Liver (tissue), 3 donors: Measurements from ENCODE around the gene TRIM22.

ENCODE experiments used
- CTCF ChIP-seq: fragments of 150-350 bp; IDR thresholded peaks from 2 replicates; pipeline ENCODE4 v1.5.1; 2017; ENCODE audit warnings: improper control_type of control experiment, low read depth, low read length; ENCODE audit not compliant: missing input control
- EGR1 ChIP-seq, 2 donors: IDR thresholded peaks; 2 replicates each; pipeline ENCODE4 v1.6.1; 2016 to 2018; ENCODE audit warnings: antibody characterized with exemption in 2 of 2, low read depth in 2 of 2
- FOXA1 ChIP-seq: IDR thresholded peaks from 2 replicates; pipeline ENCODE4 v1.6.1; 2016; ENCODE audit warnings: antibody characterized with exemption
- HNF4G ChIP-seq: IDR thresholded peaks from 2 replicates; pipeline ENCODE4 v1.6.1; 2016; ENCODE audit warnings: antibody characterized with exemption
- JUND ChIP-seq, 2 donors: IDR thresholded peaks; 2 replicates each; pipeline ENCODE4 v1.6.1; 2016; ENCODE audit warnings: antibody characterized with exemption in 2 of 2
- RAD21 ChIP-seq, 2 donors: IDR thresholded peaks; 2 replicates each; pipeline ENCODE4 v1.6.1; 2016; ENCODE audit warnings: antibody characterized with exemption in 2 of 2, mild to moderate bottlenecking in 2 of 2
- SP1 ChIP-seq: IDR thresholded peaks from 2 replicates; pipeline ENCODE4 v1.6.1; 2018; ENCODE audit warnings: antibody characterized with exemption, mild to moderate bottlenecking
- TAF1 ChIP-seq: conservative IDR thresholded peaks from 2 replicates; pipeline ENCODE4 v1.6.1; 2016; ENCODE audit warnings: antibody characterized with exemption, mild to moderate bottlenecking
- YY1 ChIP-seq: IDR thresholded peaks from 2 replicates; pipeline ENCODE4 v1.6.1; 2016; ENCODE audit warnings: antibody characterized with exemption, mild to moderate bottlenecking
- donor health status: healthy.
- donor health status: healthy.

DNA sequence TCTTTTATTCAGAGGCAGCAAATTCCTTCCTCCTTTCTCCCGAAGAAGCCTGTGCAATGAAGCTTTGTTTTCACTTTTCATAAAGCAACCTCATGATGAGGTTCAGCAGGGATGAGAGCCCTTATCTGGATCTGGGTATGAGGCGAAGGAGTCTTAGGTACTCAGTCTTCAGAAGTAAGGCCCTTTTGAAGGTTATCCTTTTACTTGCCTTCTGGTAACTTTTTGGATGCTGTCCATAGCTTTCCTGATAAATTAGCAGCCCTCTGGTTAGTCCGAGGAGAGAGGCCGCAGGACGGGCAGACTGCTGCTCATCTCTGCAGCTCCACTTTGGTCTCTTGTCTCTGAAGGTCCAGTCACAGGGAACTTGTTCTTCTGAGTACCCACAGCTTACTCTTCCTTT, 1.1 kb downstream of the TRIM22 start:
- no peak for TF ChIP-seq YY1
- no peak for TF ChIP-seq JUND (IDR thresholded peaks at IDR 0.05)
- TF ChIP-seq CTCF = no peak
- TF ChIP-seq EGR1 (IDR thresholded peaks at IDR 0.05; ENCODE audit: low read depth in 2 of 2) = no peak
- TF ChIP-seq TAF1 = no peak
- no peak for TF ChIP-seq RAD21 (IDR thresholded peaks at IDR 0.05)
- no peak for TF ChIP-seq HNF4G
- no peak for TF ChIP-seq FOXA1
- no peak for TF ChIP-seq SP1
